ENCODE data around the gene DNAH8. TPM values are rescaled to one million over a fixed set of nuclear protein-coding genes. Genes with fewer than 3 reads are reported as not detected.
A peak's percentile ranks its signal among the peaks of the same experiment; 100 is the strongest.
"Not testable (repeated sequence)": the region's sequence is repeated elsewhere in the genome, so short reads cannot be mapped to it uniquely, and the experiment has no call there.

Gene DNAH8
- total RNA-seq, 1 donor from 2014 or later, result 3.0 TPM

GRCh38 chr6:38910207-38910606 is 195.1 kb downstream of the DNAH8 start:
- DNase-seq, result no peak

- no peak for DNase-seq
Observed at GRCh38 chr6:38912378-38912777, 197.3 kb downstream of the DNAH8 start.

- peak; percentile 26 for DNase-seq
Observed at GRCh38 chr6:38915205-38915925, 200.3 kb downstream of the DNAH8 start.

- DNase-seq, result not testable (repeated sequence)
Observed at GRCh38 chr6:38921540-38921939, 206.4 kb downstream of the DNAH8 start.

GRCh38 chr6:38924791-38925509 is 209.8 kb downstream of the DNAH8 start:
- DNase-seq, result no peak

- no peak for DNase-seq
Observed at GRCh38 chr6:38929560-38929959, 214.4 kb downstream of the DNAH8 start.

- DNase-seq, result peak; percentile 44
Observed at GRCh38 chr6:38933426-38933825, 218.3 kb downstream of the DNAH8 start.

- peak; percentile 46 for DNase-seq
Observed at GRCh38 chr6:38935051-38935450, 219.9 kb downstream of the DNAH8 start.

GRCh38 chr6:38937839-38938613 is 222.9 kb downstream of the DNAH8 start:
- DNase-seq, result no peak

GRCh38 chr6:38938741-38939140 is 223.6 kb downstream of the DNAH8 start:
- no peak for DNase-seq

- DNase-seq, result no peak
Observed at GRCh38 chr6:38942442-38942841, 227.3 kb downstream of the DNAH8 start.

GRCh38 chr6:38942965-38943364 is 227.9 kb downstream of the DNAH8 start:
- no peak for DNase-seq

- DNase-seq, result no peak
Observed at GRCh38 chr6:38943964-38944363, 228.9 kb downstream of the DNAH8 start.

GRCh38 chr6:38944655-38945279 is 229.7 kb downstream of the DNAH8 start:
- DNase-seq, result no peak

- no peak for DNase-seq
Observed at GRCh38 chr6:38955861-38956260, 240.8 kb downstream of the DNAH8 start.

GRCh38 chr6:38957426-38957825 is 242.3 kb downstream of the DNAH8 start:
- no peak for DNase-seq

- DNase-seq, result no peak
Observed at GRCh38 chr6:38959138-38959537, 244.0 kb downstream of the DNAH8 start.

GRCh38 chr6:38968702-38969149 is 253.6 kb downstream of the DNAH8 start:
- DNase-seq, result no peak

- DNase-seq, result peak; percentile 66
Observed at GRCh38 chr6:38973178-38974057, 258.3 kb downstream of the DNAH8 start.

- DNase-seq, result peak; percentile 12
Observed at GRCh38 chr6:38974389-38975151, 259.5 kb downstream of the DNAH8 start.

GRCh38 chr6:38975621-38976049 is 260.5 kb downstream of the DNAH8 start:
- DNase-seq, result no peak
